GM18909 (cell line): ENCODE data around the gene SPPL3.
A peak's percentile ranks its signal among the peaks of the same experiment; 100 is the strongest.
"Not testable (repeated sequence)": the region's sequence is repeated elsewhere in the genome, so short reads cannot be mapped to it uniquely, and the experiment has no call there.

Experiments
- ATAC-seq: cut with Tn5 transposase; IDR thresholded peaks from one replicate; pipeline ENCODE4 v1.9.1; 2021; ENCODE audit warnings: mild to moderate bottlenecking; ENCODE audit not compliant: unreplicated experiment, poor library complexity

Gene SPPL3

DNA sequence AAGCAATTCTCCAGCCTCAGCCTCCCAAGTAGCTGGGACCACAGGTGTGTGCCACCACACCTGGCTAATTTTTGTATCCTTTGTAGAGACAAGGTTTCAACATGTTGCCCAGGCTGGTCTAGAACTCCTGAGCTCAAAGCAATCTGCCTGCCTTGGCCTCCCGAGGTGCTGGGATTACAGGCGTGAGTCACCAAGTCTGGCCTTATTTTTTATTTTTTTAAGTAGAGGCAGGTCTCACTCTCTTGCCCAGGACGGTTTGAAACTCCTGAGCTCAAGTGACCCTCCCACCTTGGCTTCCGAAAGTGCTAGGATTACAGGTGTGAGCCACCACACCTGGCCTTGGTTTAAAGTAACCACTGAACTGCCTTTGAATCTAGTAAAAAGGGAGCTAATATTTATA is 56.8 kb downstream of the SPPL3 start:
- ATAC-seq = peak; percentile 8

DNA sequence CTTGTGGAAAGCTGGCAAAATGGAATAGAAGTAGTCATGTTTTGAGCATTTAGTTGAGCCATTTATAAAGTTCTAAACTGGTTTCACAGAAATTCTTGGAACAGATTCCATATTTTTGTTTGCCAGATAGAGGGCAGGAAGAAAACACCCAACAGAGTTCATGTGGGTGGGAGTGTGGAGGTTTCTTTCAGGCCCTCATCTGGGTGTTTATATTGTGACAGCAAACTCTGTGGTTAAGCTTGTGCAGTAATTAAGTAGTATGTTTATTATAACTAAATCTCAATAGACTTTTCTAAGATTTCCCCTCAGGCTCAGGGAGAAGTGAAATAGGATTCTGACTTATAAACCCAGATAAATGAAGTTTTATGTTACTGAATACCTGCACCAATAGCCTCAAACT is 57.4 kb downstream of the SPPL3 start:
- ATAC-seq = no peak

DNA sequence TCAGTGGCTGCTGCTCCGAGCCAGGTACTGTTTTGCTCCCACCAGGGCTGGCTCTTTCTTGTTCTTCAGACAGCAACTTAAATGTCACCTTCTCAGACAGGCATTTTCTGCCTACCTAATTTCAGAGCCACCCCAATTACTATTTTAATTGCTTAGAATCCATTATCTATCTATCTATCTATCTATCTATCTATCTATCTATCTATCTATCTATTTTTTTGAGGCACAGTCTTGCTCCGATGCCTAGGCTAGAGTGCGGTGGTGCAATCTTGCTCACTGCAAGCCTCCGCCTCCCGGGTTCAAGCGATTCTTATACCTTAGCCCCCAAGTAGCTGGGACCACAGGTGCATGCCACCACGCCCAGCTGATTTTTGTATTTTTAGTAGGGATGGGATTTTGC is 58.5 kb downstream of the SPPL3 start:
- ATAC-seq = no peak

DNA sequence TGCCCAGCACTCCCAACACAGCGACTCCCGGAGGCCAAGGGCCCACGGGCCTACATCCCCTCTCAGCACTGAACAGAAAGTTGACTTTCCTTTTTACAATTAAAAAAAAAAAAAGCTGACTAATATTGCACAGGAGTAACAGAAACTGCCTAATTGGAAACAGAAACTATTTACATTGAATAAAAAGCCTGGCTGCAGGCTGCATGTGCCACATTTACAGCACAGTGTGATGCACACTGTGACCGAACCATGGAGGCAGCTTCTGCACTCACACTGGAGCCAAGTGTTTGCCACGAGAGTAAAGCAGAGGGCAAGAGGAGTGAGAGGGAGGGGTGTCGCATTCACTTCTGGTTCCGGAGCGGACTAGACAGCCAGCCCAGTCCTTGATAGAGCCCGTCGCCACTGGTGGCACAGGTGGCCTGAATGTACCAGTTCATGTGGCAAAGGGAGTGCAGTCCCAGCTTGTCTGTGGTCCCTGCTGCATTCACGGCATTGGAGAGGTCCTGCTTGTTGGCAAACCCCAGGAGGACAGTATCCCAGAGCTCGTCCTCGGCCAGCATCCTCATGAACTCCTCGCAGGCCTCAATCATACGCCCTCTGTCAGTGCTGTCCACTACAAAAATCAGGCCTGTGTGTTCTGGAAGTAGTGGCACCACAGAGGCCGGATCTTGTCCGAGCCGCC is 59.2 kb downstream of the SPPL3 start:
- ATAC-seq = no peak

DNA sequence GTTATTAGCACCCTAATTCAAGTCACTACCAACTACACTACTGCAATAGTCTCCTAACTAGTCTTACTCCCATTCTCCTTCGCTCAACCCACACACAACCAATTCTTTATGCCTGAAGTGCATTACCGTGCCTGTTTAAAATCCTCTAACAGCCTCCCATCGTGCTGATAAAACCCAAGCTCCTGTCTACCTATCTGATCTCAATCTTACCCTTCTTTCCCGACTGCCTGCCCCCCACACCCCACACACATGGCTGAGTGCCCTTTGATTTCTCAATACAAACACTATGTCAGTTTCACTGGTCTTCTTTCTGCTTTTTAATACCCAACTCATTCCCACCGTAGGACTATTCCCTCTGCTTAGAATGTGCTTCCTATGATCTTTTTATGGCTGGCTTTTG is 59.9 kb downstream of the SPPL3 start:
- no peak for ATAC-seq

DNA sequence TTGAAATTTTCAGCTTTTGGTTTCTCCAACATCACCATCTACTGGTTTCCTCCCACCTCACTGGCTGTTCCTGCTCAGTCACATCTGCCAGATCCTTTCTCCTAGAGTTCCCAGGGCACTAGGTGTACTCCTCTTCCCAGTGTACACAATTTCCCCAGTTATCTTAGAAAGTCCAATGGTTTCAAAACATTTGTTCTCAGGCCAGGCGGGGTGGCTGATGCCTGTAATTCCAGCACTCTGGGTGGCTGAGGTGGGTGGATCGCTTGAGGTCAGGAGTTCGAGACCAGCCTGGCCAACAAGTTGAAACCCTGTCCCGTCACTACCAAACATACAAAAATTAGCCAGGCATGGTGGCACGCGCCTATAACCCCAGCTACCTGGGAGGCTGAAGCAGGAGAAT is 60.7 kb downstream of the SPPL3 start:
- no peak for ATAC-seq

DNA sequence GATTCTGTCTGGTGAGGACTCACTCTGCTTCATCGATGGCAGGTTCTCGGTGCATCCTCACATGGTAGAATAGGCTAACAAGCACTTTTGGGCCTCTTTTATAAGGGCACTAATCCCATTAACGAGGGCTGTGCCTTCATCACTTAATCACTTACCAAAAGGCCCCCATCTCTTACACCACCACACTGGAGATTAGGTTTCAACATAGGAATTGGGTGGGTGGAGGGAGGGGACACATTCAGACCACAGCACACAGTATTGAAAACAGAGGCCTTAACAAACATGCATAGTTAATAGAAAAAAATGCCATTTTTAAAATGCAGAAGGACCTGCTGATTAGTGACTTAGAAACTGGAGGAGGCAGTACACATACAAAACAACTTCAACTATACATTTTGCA is 61.6 kb downstream of the SPPL3 start:
- ATAC-seq = no peak

DNA sequence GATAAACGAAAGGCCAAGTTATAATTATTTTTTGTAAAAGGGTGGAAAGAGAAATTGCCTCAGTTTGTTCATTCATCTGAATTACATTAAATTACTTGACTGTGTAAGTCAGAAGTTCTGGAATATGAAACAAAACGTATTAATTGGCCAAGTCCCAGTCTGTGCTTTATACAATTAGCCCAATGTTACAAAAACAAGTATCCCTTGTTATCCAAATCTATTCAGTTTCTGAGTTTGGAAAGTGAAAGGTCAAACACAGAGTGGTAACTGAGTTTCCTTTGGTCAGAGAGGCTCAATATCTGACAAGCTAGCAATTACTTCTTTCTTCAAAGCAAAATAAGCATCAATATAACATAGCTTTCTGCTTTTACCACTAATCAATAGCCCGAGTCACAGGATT is 62.6 kb downstream of the SPPL3 start:
- no peak for ATAC-seq

DNA sequence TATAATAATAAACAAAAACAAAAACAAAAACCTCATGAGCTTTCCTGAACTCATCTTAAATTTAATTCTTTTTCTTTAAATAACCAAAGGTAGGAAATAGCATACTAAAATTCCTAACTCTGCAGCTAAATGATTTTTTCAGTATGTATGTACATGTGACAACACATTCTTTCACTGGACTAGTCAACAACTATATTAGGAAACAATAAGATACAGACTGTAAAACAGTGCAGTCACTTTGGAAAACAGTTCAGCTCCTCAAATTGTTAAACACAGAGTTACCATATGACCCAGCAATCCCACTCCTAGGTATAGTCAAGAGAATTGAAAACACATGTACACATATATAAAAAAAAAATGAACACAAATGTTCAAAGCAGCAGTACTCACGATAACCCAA is 64.7 kb downstream of the SPPL3 start:
- ATAC-seq = no peak

DNA sequence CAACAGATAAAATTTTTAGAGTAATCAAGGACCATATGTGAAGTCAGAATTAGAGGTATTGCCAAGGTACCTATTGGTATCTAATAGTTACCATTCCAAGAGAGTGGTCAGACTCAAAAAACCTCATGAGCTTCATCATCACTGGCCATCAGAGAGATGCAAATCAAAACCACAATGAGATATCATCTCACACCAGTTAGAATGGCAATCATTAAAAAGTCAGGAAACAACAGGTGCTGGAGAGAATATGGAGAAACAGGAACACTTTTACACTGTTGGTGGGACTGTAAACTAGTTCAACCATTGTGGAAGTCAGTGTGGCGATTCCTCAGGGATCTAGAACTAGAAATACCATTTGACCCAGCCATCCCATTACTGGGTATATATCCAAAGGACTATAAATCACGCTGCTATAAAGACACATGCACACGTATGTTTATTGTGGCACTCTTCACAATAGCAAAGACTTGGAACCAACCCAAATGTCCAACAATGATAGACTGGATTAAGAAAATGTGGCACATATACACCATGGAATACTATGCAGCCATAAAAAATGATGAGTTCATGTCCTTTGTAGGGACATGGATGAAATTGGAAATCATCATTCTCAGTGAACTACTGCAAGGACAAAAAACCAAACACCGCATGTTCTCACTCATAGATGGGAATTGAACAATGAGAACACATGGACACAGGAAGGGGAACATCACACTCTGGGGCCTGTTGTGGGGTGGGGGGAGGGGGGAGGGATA is 65.4 kb downstream of the SPPL3 start:
- not testable (repeated sequence) for ATAC-seq

DNA sequence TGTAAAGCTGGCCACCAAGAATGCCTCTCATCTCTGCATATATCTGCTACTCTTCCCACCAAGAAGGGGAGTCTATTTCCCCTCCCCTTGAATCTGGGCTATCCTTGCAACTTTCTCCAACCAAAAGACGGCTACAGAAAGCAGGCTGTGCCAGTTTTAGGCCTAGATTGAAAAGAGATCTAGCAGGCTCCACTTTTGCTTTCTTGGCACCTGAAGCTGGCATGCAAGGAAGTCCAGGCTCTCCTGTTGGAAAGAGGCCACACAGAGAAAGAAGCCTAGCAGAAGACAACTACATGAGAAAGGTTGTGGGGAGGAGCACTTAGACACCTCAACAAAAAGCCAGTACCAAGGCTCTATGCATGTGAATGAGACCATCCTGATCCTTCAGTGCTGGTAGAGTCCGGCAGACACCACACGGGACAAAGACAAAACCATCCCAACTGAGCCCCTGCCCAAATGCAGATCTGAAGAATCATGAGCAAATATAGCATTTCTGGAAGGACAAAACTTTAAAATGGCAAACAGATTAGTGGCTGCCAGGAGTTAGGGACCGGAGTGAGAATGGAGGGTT is 68.0 kb downstream of the SPPL3 start:
- no peak for ATAC-seq

DNA sequence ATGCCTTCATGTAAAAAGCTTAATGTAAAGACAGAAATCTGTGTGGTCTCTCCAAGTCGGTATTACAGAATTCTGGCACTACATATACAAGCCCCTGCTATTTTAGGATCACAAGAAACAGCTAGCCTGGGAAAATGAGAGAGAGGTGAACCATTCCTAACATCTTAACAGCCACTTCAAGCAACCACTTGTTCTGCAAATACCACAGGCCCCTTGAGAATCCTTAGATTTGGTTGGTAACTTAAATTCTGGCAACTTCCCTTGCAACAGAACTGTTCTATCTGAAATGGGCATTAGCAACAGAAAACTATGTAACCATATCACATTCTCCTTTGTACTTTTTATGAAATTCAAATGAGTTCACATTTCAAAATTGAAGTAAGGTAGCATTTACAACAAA is 68.5 kb downstream of the SPPL3 start:
- no peak for ATAC-seq

DNA sequence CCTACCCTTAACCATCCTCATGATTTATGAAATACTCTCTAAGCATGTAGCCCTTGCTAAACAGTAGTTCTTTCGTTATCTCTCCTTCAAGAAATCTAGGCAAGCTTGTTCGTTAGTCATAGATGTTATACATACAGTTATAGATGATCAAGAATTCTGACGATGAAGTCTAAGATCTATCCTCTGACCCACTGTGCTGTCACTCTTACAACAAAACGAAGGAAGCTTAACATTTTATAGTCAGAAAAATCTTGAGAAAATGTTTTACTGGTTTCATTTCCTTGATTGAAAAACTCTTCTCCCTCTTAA is 68.9 kb downstream of the SPPL3 start:
- no peak for ATAC-seq

DNA sequence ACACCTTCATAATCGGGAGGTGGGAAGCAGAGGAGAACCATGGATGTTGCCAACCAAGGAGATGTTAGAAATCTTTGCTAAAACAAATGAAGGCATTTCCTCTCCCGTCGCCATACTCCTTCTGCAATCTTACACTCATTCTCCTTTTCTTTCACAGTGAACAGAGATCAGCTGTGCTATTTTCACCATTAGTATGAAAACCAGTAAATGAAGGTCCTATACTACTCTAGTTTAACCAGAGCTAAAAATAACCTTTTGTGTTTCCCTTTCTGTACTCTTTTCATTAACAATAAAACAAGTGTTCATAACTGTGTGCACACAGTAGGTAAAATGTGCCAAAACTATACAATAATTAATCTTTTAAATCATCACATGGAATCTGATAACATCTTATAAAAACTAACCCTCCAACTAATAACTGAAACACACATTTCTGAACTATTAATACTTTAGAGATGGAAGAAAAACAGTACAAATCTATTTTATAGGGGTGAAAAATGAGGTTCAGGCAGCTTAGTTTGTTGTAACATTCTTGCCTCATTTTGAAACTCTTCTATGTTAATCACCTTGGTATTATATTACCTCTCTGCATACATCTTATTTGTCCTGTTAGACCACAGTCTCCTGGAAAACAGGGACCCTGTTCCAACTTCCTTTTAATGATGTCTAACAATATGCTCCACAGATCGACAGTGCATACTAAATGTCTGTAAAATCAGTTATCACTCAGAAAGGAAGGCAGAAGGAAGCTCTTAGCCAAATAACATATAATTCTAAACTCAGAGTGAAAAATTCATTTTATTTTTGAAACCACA is 69.5 kb downstream of the SPPL3 start:
- peak; percentile 44 for ATAC-seq

DNA sequence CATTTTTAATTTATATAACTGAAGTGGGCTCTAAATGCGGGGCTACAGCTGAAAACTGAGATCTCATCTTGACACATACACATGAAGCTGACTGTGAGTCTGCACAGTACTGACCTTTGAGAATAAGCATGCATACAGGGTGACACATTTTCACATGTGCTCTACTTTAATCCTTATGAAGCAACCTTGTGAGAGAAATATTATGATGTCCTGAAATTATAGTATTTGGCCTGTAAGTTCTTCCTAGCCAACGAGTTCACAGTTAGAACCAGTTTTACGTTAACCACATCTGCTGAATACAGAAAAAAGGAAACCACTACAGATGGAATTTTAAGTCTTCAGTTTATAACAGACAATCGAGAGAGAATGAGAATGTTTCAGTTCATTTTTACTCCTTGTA is 70.3 kb downstream of the SPPL3 start:
- ATAC-seq = no peak

DNA sequence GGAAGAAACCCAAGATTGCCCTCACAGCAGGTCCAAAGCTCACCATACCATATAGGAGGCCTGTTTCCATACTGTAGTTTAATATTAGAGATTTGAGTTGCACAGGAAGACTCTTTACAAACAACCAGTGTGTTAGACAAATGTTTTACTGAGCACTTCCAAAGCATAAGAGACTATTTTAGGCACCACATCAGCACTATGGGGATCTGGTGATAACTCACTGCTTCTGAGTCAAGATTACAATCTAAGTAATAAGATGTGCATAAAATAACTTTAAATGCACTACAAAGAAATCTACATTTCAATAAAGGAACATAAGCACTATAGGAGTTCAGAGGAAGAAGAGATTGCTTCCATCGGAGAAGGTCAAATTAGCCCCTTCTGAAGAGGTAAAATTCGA is 71.4 kb downstream of the SPPL3 start:
- no peak for ATAC-seq

DNA sequence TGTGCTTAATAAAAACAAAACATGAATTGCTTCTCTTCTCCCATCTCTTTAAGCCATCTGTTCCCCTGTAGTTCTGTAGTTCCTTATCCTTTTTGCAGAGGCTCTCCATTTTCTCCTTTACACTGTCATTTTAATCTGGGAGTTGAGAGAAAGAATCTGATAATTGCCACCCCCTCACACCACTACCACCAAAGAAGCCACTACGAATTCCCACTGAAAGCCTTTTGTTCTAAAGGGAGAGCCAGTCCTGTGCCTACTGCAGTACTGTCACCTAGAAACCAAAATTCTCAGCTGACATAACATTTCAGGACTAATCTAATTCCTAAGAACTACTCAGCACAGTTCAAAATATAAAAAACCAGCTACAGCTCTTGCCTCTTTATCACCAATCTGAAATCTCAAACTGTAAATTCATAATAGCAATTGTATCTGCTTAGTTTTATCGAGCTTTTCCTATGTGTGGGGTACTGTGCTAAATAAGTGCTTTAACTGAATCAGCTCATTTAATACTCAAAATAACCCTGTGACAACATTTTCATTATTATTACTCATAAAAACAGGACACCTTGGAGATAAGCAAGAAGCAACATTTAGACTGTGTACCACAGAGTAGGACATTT is 72.4 kb downstream of the SPPL3 start:
- no peak for ATAC-seq

DNA sequence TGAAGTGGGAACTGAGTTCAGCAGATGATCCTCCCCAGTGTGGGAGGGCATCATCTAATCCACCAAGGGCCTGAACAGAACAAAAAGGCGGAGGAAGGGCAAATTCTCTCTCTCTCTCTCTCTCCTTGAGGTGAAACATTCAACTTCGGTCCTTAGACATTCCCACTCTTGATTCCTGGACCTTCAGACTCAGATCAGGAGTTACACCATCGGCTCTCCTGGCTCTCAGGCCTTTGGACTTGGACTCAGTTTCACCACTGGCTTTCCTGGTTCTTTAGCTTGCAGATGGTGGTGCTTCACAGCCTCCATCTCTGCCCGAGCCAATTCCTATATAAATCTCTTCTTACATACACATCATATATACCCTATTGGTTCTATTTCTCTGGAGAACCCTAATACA is 73.2 kb downstream of the SPPL3 start:
- no peak for ATAC-seq

DNA sequence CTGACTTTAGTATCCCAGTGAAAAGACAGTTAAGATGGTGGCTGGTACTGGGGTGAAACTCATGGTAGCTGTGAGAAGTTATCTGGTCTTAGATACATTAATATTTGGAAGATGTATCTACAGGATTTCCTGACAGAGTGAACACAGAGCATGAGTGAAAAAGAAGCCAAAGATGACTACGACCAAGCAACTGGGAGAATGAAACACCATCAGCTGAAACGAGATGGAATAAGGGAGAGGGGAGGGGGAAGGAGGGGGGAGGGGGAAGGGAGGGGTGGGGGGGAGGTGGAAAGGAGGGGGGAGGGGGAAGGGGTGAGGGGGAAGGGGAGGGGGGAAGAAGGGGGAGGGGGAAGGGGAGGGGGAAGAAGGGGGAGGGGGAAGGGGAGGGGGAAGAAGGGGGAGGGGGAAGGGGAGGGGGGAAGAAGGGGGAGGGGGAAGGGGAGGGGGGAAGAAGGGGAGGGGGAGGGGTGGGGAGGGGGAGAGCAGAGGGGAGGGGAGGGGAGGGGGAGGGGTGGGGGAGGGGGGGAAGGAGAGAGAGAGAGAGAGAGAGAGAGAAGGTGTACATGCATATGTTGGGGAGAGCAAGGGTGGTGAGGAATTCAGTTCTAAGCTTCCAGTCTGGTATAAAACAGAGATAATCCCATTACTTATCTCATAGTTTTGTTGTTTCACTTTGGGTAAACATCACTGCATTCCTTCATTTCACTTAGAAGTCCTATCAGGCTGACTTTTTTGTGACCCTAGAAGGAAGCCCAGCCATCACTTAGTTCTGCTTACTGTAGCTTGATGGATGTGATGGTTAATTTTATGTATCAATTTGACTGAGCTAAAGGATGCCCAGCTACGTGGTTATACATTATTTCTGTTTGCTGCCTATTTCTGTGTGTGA is 73.9 kb downstream of the SPPL3 start:
- no peak for ATAC-seq

DNA sequence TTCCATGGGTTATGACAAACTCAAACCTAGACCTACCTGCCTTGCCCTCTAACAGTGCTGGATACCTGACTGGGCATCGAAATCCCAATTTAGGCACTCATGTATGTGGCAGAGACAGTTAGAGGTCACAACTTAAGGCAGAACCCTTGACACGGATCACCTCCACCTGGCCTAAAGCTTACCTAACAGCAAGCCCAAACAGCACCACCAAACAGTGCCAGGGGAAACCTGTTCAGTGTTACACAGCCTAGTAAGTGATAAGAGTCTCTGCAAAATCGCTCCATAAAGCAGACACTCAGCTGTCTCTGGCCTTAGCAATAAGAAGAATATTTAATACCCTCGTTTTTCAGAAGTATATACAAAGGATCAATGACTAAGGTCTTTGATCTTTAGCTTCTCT is 77.8 kb downstream of the SPPL3 start:
- ATAC-seq = no peak
